K562 (cell line): Measurements from ENCODE around the gene RAI1. TPM values are rescaled to one million over a fixed set of nuclear protein-coding genes. Genes with fewer than 3 reads are reported as not detected.
A peak's percentile ranks its signal among the peaks of the same experiment; 100 is the strongest.

ENCODE experiments used
- BRF1 ChIP-seq: IDR thresholded peaks from 3 replicates; pipeline ENCODE4 v1.6.1; 2011; ENCODE audit warnings: borderline replicate concordance, mild to moderate bottlenecking; ENCODE audit not compliant: insufficient read length; ENCODE audit errors: extremely low read depth
- L3MBTL2 ChIP-seq: fragments of 450-650 bp; IDR thresholded peaks from 2 replicates; pipeline ENCODE4 v1.6.1; 2016; ENCODE audit warnings: mild to moderate bottlenecking, moderate library complexity
- MECOM ChIP-seq: fragments of 250-450 bp; sonication (Bioruptor Pico); IDR thresholded peaks from 2 replicates; pipeline ENCODE4 v1.8.0; 2022; ENCODE audit warnings: inconsistent platforms
- NR4A1 ChIP-seq, 2 experiments: fragments of 250-450 bp in 1 of 2; fragments of 450-650 bp in 1 of 2; sonication (Bioruptor Pico) in 1 of 2; IDR thresholded peaks; 2 replicates each; pipeline versions ENCODE4 v1.4.0 to v1.6.1; 2016 to 2020; ENCODE audit warnings: mild to moderate bottlenecking in 2 of 2, missing compliant biosample characterization in 1 of 2, missing genetic modification characterization in 1 of 2, moderate library complexity in 1 of 2
- SLC30A9 ChIP-seq: fragments of 250-450 bp; sonication (Bioruptor Pico); IDR thresholded peaks from 2 replicates; pipeline ENCODE4 v1.8.0; 2022; ENCODE audit warnings: mild to moderate bottlenecking, moderate library complexity
- SRSF3 ChIP-seq: fragments of 200-400 bp; formaldehyde crosslinking; IDR thresholded peaks from 2 replicates; pipeline ENCODE4 v1.6.1; 2016; ENCODE audit warnings: mild to moderate bottlenecking, low read length, moderate library complexity; ENCODE audit not compliant: insufficient read depth
- TEAD4 ChIP-seq, 2 experiments: sonication (generic) in 1 of 2; formaldehyde crosslinking in 1 of 2; IDR thresholded peaks; 2 replicates each; pipeline versions ENCODE4 v1.6.1 to v1.8.0; 2012 to 2022; ENCODE audit warnings: borderline replicate concordance in 1 of 2, inconsistent platforms in 1 of 2, low read length in 1 of 2, mild to moderate bottlenecking in 1 of 2, missing genetic modification reagents in 1 of 2
- ZFP30 ChIP-seq: fragments of 250-450 bp; sonication (Bioruptor Pico); IDR thresholded peaks from 2 replicates; pipeline ENCODE4 v1.8.0; 2022; ENCODE audit warnings: moderate library complexity, mild to moderate bottlenecking, inconsistent platforms, borderline replicate concordance
- ZFPM2 ChIP-seq: fragments of 250-450 bp; sonication (Bioruptor Pico); IDR thresholded peaks from 2 replicates; pipeline ENCODE4 v1.5.1; 2022; ENCODE audit warnings: mild to moderate bottlenecking
- ZNF184 ChIP-seq: sonication (generic); formaldehyde crosslinking; IDR thresholded peaks from 2 replicates; pipeline ENCODE4 v1.5.0; 2020; ENCODE audit warnings: missing genetic modification reagents
- ZNF316 ChIP-seq: fragments of 450-650 bp; IDR thresholded peaks from 2 replicates; pipeline ENCODE4 v1.6.1; 2016
- ZNF354B ChIP-seq: fragments of 250-450 bp; sonication (Bioruptor Pico); IDR thresholded peaks from 2 replicates; pipeline ENCODE4 v1.4.0; 2020
- polyA plus RNA-seq, 8 experiments: library from polyadenylated mRNA; depleted of rRNA in 4 of 8; stranded (reverse) in 5 of 8; unstranded in 3 of 8; fragments of >200 nt; fragmentation: Nextera tagmentation in 2 of 8; fragmentation: Illumina TruSeq in 1 of 8; extraction: Ambion mirVana in 2 of 8; extraction: Trizol in 1 of 8; gene quantifications; 2 replicates each; pipeline versions ENCODE4 v1.2.1 to v1.2.3, GENCODE V29; 2011 to 2014; ENCODE audit warnings: inconsistent platforms in 1 of 8, missing spikeins in 1 of 8
- total RNA-seq, 7 experiments: library from RNA; depleted of rRNA in 6 of 7; stranded (reverse); fragments of >200 nt in 6 of 7; fragmentation: Illumina TruSeq in 2 of 7; extraction: Trizol in 2 of 7; gene quantifications; 2 replicates each; pipeline versions ENCODE4 v1.2.1 to v1.2.3, GENCODE V29; 2011 to 2021; ENCODE audit warnings: low replicate concordance in 1 of 7
- TF ChIP-seq, protein P1 (sequence below), 2 experiments: IDR thresholded peaks in 1 of 2; conservative IDR thresholded peaks in 1 of 2; 2 replicates each; pipeline ENCODE4 v1.6.1; 2016; ENCODE audit warnings: low read depth in 2 of 2, mild to moderate bottlenecking in 1 of 2, missing compliant biosample characterization in 1 of 2, missing genetic modification characterization in 1 of 2, moderate library complexity in 1 of 2
- TF ChIP-seq, protein P2 (sequence below): fragments of 250-450 bp; sonication (Bioruptor Pico); IDR thresholded peaks from 2 replicates; pipeline ENCODE4 v1.5.0; 2020; ENCODE audit warnings: mild to moderate bottlenecking
- TF ChIP-seq, protein P3 (sequence below), 2 experiments: fragments of 450-650 bp; IDR thresholded peaks; 2 replicates each; pipeline ENCODE4 v1.6.1; 2018; ENCODE audit warnings: mild to moderate bottlenecking in 2 of 2, low read depth in 1 of 2; ENCODE audit not compliant: partially characterized antibody in 2 of 2
- TF ChIP-seq, protein P4 (sequence below): fragments of 450-650 bp; formaldehyde crosslinking; IDR thresholded peaks from 2 replicates; pipeline ENCODE4 v1.4.0; 2020; ENCODE audit warnings: mild to moderate bottlenecking, moderate library complexity

Gene RAI1
- total and polyA plus RNA-seq, 9 of the 15 experiments (the other 6 are each of a cell fraction or from before 2014, with no cell fraction given) = 0.68 to 19.9 (median 5.5) TPM

DNA sequence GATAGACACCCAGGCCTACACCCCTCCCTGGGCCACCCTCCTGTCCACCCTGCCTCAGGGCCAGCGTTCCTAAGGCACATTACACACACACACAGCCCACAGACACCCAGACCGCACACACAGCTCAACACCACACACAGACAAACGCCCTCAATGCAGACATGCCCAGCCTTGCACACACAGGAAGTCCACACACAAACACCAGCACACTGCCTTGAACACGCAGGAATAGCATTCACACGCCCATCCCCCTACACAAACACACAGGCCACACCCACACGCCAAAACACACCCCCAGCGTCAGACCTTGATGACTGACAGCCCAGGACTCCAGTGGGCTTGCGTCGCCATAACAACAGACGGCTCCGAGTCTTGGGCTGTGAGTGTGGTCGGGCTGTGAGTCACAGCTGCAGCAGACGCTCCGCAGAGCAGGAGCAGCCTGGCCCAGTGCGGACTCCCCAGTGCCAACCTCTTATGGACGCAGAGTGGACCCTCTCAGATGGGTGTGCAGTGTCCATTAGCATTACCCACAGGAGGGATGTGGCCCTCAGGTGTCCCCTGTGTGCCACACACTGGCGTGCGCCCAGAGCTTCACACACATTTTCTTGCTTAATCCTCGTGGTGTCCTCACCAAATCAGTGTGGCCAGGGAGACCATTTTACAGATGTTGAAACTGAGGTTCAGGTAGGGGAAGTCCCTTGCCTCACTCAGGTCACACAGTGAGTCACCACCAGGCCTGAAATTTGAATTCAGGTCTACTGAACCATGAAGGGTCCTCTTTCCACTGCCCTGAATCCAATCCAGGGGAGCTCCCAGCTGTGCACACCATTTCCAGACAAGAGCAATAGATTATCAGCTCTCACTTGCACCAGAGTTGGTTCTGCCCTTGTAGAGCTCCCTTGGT lies 17.8 kb upstream of the RAI1 start (continued):
- TF ChIP-seq ZFPM2 (no peak), ZNF316 (no peak), SRSF3 (no peak), ZFP30 (CRISPR knock-in tag) (no peak), SLC30A9 (no peak), NR4A1 (CRISPR knock-in tag; IDR thresholded peaks at IDR 0.05) (no peak), NR4A1 (tag; IDR thresholded peaks at IDR 0.05) (no peak), MECOM (CRISPR knock-in tag) (no peak), TEAD4 (IDR thresholded peaks at IDR 0.05; ENCODE audit: low read length) (no peak), TEAD4 (CRISPR knock-in tag; IDR thresholded peaks at IDR 0.05; ENCODE audit: borderline replicate concordance) (no peak), ZNF184 (CRISPR knock-in tag) (no peak), BRF1 (no peak), ZNF354B (CRISPR knock-in tag) (no peak), L3MBTL2 (no peak)
- TF ChIP-seq, protein P1, sequence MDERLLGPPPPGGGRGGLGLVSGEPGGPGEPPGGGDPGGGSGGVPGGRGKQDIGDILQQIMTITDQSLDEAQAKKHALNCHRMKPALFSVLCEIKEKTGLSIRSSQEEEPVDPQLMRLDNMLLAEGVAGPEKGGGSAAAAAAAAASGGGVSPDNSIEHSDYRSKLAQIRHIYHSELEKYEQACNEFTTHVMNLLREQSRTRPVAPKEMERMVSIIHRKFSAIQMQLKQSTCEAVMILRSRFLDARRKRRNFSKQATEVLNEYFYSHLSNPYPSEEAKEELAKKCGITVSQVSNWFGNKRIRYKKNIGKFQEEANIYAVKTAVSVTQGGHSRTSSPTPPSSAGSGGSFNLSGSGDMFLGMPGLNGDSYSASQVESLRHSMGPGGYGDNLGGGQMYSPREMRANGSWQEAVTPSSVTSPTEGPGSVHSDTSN (CRISPR knock-in tag; IDR thresholded peaks at IDR 0.05; ENCODE audit: low read depth) = peak; percentile 65
- TF ChIP-seq, protein P1 (tag; conservative IDR thresholded peaks at IDR 0.05; ENCODE audit: low read depth) = peak; percentile 88
- TF ChIP-seq, protein P2, sequence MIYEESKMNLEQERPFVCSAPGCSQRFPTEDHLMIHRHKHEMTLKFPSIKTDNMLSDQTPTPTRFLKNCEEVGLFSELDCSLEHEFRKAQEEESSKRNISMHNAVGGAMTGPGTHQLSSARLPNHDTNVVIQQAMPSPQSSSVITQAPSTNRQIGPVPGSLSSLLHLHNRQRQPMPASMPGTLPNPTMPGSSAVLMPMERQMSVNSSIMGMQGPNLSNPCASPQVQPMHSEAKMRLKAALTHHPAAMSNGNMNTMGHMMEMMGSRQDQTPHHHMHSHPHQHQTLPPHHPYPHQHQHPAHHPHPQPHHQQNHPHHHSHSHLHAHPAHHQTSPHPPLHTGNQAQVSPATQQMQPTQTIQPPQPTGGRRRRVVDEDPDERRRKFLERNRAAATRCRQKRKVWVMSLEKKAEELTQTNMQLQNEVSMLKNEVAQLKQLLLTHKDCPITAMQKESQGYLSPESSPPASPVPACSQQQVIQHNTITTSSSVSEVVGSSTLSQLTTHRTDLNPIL = no peak
- TF ChIP-seq, protein P3, sequence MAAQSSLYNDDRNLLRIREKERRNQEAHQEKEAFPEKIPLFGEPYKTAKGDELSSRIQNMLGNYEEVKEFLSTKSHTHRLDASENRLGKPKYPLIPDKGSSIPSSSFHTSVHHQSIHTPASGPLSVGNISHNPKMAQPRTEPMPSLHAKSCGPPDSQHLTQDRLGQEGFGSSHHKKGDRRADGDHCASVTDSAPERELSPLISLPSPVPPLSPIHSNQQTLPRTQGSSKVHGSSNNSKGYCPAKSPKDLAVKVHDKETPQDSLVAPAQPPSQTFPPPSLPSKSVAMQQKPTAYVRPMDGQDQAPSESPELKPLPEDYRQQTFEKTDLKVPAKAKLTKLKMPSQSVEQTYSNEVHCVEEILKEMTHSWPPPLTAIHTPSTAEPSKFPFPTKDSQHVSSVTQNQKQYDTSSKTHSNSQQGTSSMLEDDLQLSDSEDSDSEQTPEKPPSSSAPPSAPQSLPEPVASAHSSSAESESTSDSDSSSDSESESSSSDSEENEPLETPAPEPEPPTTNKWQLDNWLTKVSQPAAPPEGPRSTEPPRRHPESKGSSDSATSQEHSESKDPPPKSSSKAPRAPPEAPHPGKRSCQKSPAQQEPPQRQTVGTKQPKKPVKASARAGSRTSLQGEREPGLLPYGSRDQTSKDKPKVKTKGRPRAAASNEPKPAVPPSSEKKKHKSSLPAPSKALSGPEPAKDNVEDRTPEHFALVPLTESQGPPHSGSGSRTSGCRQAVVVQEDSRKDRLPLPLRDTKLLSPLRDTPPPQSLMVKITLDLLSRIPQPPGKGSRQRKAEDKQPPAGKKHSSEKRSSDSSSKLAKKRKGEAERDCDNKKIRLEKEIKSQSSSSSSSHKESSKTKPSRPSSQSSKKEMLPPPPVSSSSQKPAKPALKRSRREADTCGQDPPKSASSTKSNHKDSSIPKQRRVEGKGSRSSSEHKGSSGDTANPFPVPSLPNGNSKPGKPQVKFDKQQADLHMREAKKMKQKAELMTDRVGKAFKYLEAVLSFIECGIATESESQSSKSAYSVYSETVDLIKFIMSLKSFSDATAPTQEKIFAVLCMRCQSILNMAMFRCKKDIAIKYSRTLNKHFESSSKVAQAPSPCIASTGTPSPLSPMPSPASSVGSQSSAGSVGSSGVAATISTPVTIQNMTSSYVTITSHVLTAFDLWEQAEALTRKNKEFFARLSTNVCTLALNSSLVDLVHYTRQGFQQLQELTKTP (IDR thresholded peaks at IDR 0.05; ENCODE audit: low read depth in 1 of 2, partially characterized antibody in 2 of 2) = no peak
- TF ChIP-seq, protein P4, sequence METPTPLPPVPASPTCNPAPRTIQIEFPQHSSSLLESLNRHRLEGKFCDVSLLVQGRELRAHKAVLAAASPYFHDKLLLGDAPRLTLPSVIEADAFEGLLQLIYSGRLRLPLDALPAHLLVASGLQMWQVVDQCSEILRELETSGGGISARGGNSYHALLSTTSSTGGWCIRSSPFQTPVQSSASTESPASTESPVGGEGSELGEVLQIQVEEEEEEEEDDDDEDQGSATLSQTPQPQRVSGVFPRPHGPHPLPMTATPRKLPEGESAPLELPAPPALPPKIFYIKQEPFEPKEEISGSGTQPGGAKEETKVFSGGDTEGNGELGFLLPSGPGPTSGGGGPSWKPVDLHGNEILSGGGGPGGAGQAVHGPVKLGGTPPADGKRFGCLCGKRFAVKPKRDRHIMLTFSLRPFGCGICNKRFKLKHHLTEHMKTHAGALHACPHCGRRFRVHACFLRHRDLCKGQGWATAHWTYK = no peak
